Measurements from ENCODE around the gene PLEKHD1. TPM values are rescaled to one million over a fixed set of nuclear protein-coding genes. Genes with fewer than 3 reads are reported as not detected.

Gene PLEKHD1
- total and polyA plus RNA-seq, 2 of the 8 experiments (the other 6 are each of a cell fraction or from before 2014, with no cell fraction given), result 0.24 to 0.48 TPM

- TF ChIP-seq SIN3A (conservative IDR thresholded peaks at IDR 0.05 in 1 of 2, IDR thresholded peaks at IDR 0.05 in 1 of 2; ENCODE audit: low read depth in 1 of 2, low read length in 2 of 2) (no peak), SP1 (IDR thresholded peaks at IDR 0.05; ENCODE audit: low read depth, low read length) (no peak), TAF7 (optimal IDR thresholded peaks at IDR 0.05; ENCODE audit: borderline replicate concordance, low read depth, low read length) (no peak), JUN (IDR thresholded peaks at IDR 0.05; ENCODE audit: low read depth, low read length) (no peak), TEAD4 (IDR thresholded peaks at IDR 0.05; ENCODE audit: low read depth, low read length) (no peak), RAD21 (IDR thresholded peaks at IDR 0.05 in 1 of 2, conservative IDR thresholded peaks at IDR 0.05 in 1 of 2; ENCODE audit: low read depth in 2 of 2, low read length in 2 of 2) (no peak)
These were observed 83.0 kb downstream of the PLEKHD1 start (continued) for GRCh38 chr14:69567563-69567962.
